K562 (cell line): ENCODE measurements around the gene FLVCR2. TPM values are rescaled to one million over a fixed set of nuclear protein-coding genes. Genes with fewer than 3 reads are reported as not detected.

Experiments used
- ATAC-seq: fragments of 200-7000 bp; cut with Tn5 transposase; 3 replicates; pipeline ENCODE4 v1.9.1; 2020; ENCODE audit warnings: moderate library complexity
- BruUV-seq: library from RNA; stranded (reverse); fragments of 400-500 nt; replicated peaks from 2 replicates; lab custom pipeline; 2021; lab: Mats Ljungman, UMichigan
- CTCF ChIA-PET: fragments of 300-600 bp; formaldehyde crosslinking; extraction: SDS; loops from one replicate; lab custom pipeline; 2021; ENCODE audit warnings: low intra/inter-chr PET ratio; lab: Yijun Ruan, JAX
- POLR2A ChIA-PET: fragments of 300-600, 350-650 bp; sonication (Branson Sonifier 250); formaldehyde crosslinking; extraction: SDS; loops from one replicate; lab custom pipeline; 2021; ENCODE audit warnings: antibody characterized with exemption, inconsistent platforms; lab: Yijun Ruan, JAX
- DNase-seq, 4 experiments: peaks; one replicate each; pipeline versions ENCODE4 v3.0.0 to v3.0.0-alpha.2; 2011 to 2018; ENCODE audit warnings: low spot score in 3 of 4, mixed read lengths in 3 of 4; ENCODE audit errors: extremely low read depth in 1 of 4
- FAIRE-seq: peaks from 2 replicates; lab custom pipeline; 2011; peaks lifted over from hg19 to GRCh38; lab: Jason Lieb, UNC
- H2AFZ ChIP-seq: 2 replicates; pipeline ENCODE4 v1.6.0; 2011; ENCODE audit warnings: low read depth, low read length, control low read depth, inconsistent platforms
- H3K27ac ChIP-seq: fragments of 200-600 bp; 3 replicates; pipeline ENCODE4 v1.8.0; 2011; ENCODE audit warnings: low read depth, mild to moderate bottlenecking, control low read depth, inconsistent platforms, low read length, moderate library complexity, mixed read lengths; ENCODE audit errors: extremely low read depth
- H3K27me3 ChIP-seq, 2 experiments: fragments of 300-600 bp in 1 of 2; 2 replicates in 1 of 2; 3 replicates in 1 of 2; pipeline versions ENCODE4 v1.6.0 to v1.8.0; 2011; ENCODE audit warnings: inconsistent platforms in 2 of 2, low read length in 2 of 2, mild to moderate bottlenecking in 1 of 2, mixed read lengths in 1 of 2, moderate library complexity in 1 of 2; ENCODE audit not compliant: control insufficient read depth in 2 of 2, insufficient read depth in 2 of 2
- H3K36me3 ChIP-seq: fragments of 300-600 bp; 3 replicates; pipeline ENCODE4 v1.8.0; 2011; ENCODE audit warnings: mild to moderate bottlenecking, low read length, inconsistent platforms; ENCODE audit not compliant: control insufficient read depth, insufficient read depth
- H3K4me1 ChIP-seq, 2 experiments: fragments of 200-600 bp in 1 of 2; replicated peaks in 1 of 2; 2 replicates in 1 of 2; 3 replicates in 1 of 2; pipeline versions ENCODE4 v1.5.1 to v1.8.0; 2011; ENCODE audit warnings: inconsistent platforms in 2 of 2, low read length in 2 of 2, mild to moderate bottlenecking in 1 of 2, mixed read lengths in 1 of 2, moderate library complexity in 1 of 2; ENCODE audit not compliant: control insufficient read depth in 2 of 2, insufficient read depth in 2 of 2
- H3K4me2 ChIP-seq: 2 replicates; pipeline ENCODE4 v1.6.1; 2011; ENCODE audit warnings: low read length, control low read depth, inconsistent platforms, mixed read lengths; ENCODE audit not compliant: insufficient read depth
- H3K4me3 ChIP-seq: fragments of 200-600 bp; sonication (generic), shearing (Covaris generic); 2 replicates; pipeline ENCODE4 v1.5.1; 2016; ENCODE audit warnings: control low read depth, inconsistent platforms
- H3K79me2 ChIP-seq: fragments of 200-600 bp; 3 replicates; pipeline ENCODE4 v1.8.0; 2011; ENCODE audit warnings: low read length, inconsistent platforms; ENCODE audit not compliant: control insufficient read depth, insufficient read depth
- H3K9ac ChIP-seq, 2 experiments: 2 replicates each; pipeline versions ENCODE4 v1.6.0 to v1.6.1; 2011; ENCODE audit warnings: low read depth in 2 of 2, low read length in 2 of 2, control low read depth in 1 of 2, inconsistent platforms in 1 of 2, mild to moderate bottlenecking in 1 of 2, mixed read lengths in 1 of 2; ENCODE audit not compliant: insufficient read depth in 1 of 2
- H3K9me1 ChIP-seq: one replicate; pipeline ENCODE4 v1.6.0; 2011; ENCODE audit warnings: inconsistent platforms, mild to moderate bottlenecking, low read length, moderate library complexity; ENCODE audit not compliant: control insufficient read depth, insufficient read depth
- H3K9me3 ChIP-seq: replicated peaks from 2 replicates; pipeline ENCODE4 v1.5.1; 2011; ENCODE audit warnings: low read depth, low read length, inconsistent platforms; ENCODE audit not compliant: control insufficient read depth, insufficient read depth
- H4K20me1 ChIP-seq: replicated peaks from 2 replicates; pipeline ENCODE4 v1.6.1; 2011; ENCODE audit warnings: low read length, inconsistent platforms, mixed read lengths; ENCODE audit not compliant: control insufficient read depth, insufficient read depth
- BCL6 ChIP-seq: fragments of 250-450 bp; sonication (Bioruptor Pico); IDR thresholded peaks from 2 replicates; pipeline ENCODE4 v1.4.0; 2020
- CTCF ChIP-seq, 3 experiments: IDR thresholded peaks in 2 of 3; conservative IDR thresholded peaks in 1 of 3; 2 replicates each; pipeline ENCODE4 v1.5.1; 2011 to 2012; ENCODE audit warnings: low read length in 3 of 3, mild to moderate bottlenecking in 3 of 3, control low read depth in 2 of 3, improper control_type of control experiment in 1 of 3, inconsistent platforms in 1 of 3, low read depth in 1 of 3, mixed read lengths in 1 of 3, moderate library complexity in 1 of 3; ENCODE audit not compliant: insufficient read depth in 2 of 3
- MEF2D ChIP-seq: conservative IDR thresholded peaks from 2 replicates; pipeline ENCODE4 v1.6.1; 2016; ENCODE audit warnings: low read depth, missing genetic modification characterization, missing compliant biosample characterization
- PTRF ChIP-seq: fragments of 450-650 bp; IDR thresholded peaks from 2 replicates; pipeline ENCODE4 v1.6.1; 2016; ENCODE audit warnings: mild to moderate bottlenecking, missing genetic modification characterization, missing compliant biosample characterization
- SNIP1 ChIP-seq: fragments of 450-650 bp; IDR thresholded peaks from 2 replicates; pipeline ENCODE4 v1.7.1; 2017; ENCODE audit warnings: low read depth, mild to moderate bottlenecking
- ZNF217 ChIP-seq: sonication (generic); formaldehyde crosslinking; IDR thresholded peaks from 2 replicates; pipeline ENCODE4 v1.8.0; 2022; ENCODE audit warnings: mild to moderate bottlenecking, missing genetic modification reagents
- ZNF316 ChIP-seq: fragments of 450-650 bp; IDR thresholded peaks from 2 replicates; pipeline ENCODE4 v1.6.1; 2016
- WGBS: fragments of 100-300 bp; shearing (Covaris generic); methylation state at CpG from one replicate; pipeline ENCODE4 v1.1.6; 2016; ENCODE audit warnings: low coverage, mixed read lengths; ENCODE audit not compliant: insufficient coverage; ENCODE audit errors: missing lambda C conversion rate; 5-methylcytosine and 5-hydroxymethylcytosine counted together
- in situ Hi-C: fragments of 300-500 bp; cut with MboI; formaldehyde crosslinking; loops from 4 replicates; pipeline ENCODE4 v1.15.0; 2018; ENCODE audit warnings: inconsistent platforms, mixed read lengths
- intact Hi-C: fragments of 100-400 bp; cut with micrococcal nuclease; formaldehyde crosslinking; loops from 2 replicates; pipeline ENCODE4 v1.14.2; 2022
- polyA plus RNA-seq, 8 experiments: library from polyadenylated mRNA; depleted of rRNA in 4 of 8; stranded (reverse) in 5 of 8; unstranded in 3 of 8; fragments of >200 nt; fragmentation: Nextera tagmentation in 2 of 8; fragmentation: Illumina TruSeq in 1 of 8; extraction: Ambion mirVana in 2 of 8; extraction: Trizol in 1 of 8; gene quantifications; 2 replicates each; pipeline versions ENCODE4 v1.2.1 to v1.2.3, GENCODE V29; 2011 to 2014; ENCODE audit warnings: inconsistent platforms in 1 of 8, missing spikeins in 1 of 8
- total RNA-seq, 7 experiments: library from RNA; depleted of rRNA in 6 of 7; stranded (reverse); fragments of >200 nt in 6 of 7; fragmentation: Illumina TruSeq in 2 of 7; extraction: Trizol in 2 of 7; gene quantifications; 2 replicates each; pipeline versions ENCODE4 v1.2.1 to v1.2.3, GENCODE V29; 2011 to 2021; ENCODE audit warnings: low replicate concordance in 1 of 7

FLVCR2 gene
- total and polyA plus RNA-seq, 9 of the 15 experiments (the other 6 are each of a cell fraction or from before 2014, with no cell fraction given): 1.5 TPM; not detected in 8

GRCh38 chr14:75591331-75591946 is 13.0 kb downstream of the FLVCR2 start:
- H3K9ac ChIP-seq: no peak overlapping the region
- no peak overlapping the region for H3K4me3 ChIP-seq
- no peak overlapping the region for H3K4me2 ChIP-seq
- WGBS: 20% methylated on average over 1 of the region's 1 CpG
- no peaks in the 10 kb centered on the region for H3K9me1 ChIP-seq
- no peak for FAIRE-seq
- BruUV-seq: no TSS peak
- CTCF ChIA-PET: no interaction called here
- H3K27me3 ChIP-seq: no peaks in the 10 kb centered on the region
- no peaks in the 10 kb centered on the region for H3K79me2 ChIP-seq
- no peaks in the 10 kb centered on the region for H3K36me3 ChIP-seq
- H3K27ac ChIP-seq: no peak overlapping the region
- ATAC-seq: no peak
- POLR2A ChIA-PET: no interaction called here
- H4K20me1 ChIP-seq: no peaks in the 10 kb centered on the region
- TF ChIP-seq MEF2D (no peak), ZNF217 (no peak), BCL6 (CRISPR knock-in tag) (no peak), SNIP1 (no peak), CTCF (IDR thresholded peaks at IDR 0.05 in 2 of 3, conservative IDR thresholded peaks at IDR 0.05 in 1 of 3; ENCODE audit: insufficient read depth in 2 of 3, low read depth in 1 of 3, low read length in 3 of 3) (0 out of 6 replicates have a peak, but pooled peaks of 1 of the 3 experiments have one; percentile 8), ZNF316 (no peak), PTRF (tag) (no peak)
- no peaks in the 10 kb centered on the region for H3K9me3 ChIP-seq
- in situ Hi-C loops: no loop called here
- DNase-seq: no peak
- no peak overlapping the region for H2AFZ ChIP-seq
- intact Hi-C loops: no loop called here
- no peaks in the 10 kb centered on the region for H3K4me1 ChIP-seq
